Duodenal mucosa (tissue), 2 donors: ENCODE measurements around the gene DAO.

Experiments
- H3K27ac ChIP-seq: one replicate; pipeline ENCODE4 v1.7.0; 2013; ENCODE audit warnings: low read depth, low read length
- H3K27me3 ChIP-seq, 2 donors: one replicate each; pipeline ENCODE4 v1.7.0; 2013; ENCODE audit warnings: low read length in 2 of 2, control low read depth in 1 of 2; ENCODE audit not compliant: insufficient read depth in 2 of 2, control insufficient read depth in 1 of 2
- H3K36me3 ChIP-seq, 2 donors: one replicate each; pipeline ENCODE4 v1.7.0; 2013; ENCODE audit warnings: low read length in 2 of 2, control low read depth in 1 of 2; ENCODE audit not compliant: insufficient read depth in 2 of 2, control insufficient read depth in 1 of 2
- H3K4me1 ChIP-seq, 2 donors: one replicate each; pipeline ENCODE4 v1.7.0; 2013; ENCODE audit warnings: low read length in 2 of 2, control low read depth in 1 of 2; ENCODE audit not compliant: insufficient read depth in 2 of 2, control insufficient read depth in 1 of 2
- H3K4me3 ChIP-seq, 2 donors: one replicate each; pipeline ENCODE4 v1.7.0; 2013; ENCODE audit warnings: low read length in 2 of 2, low read depth in 1 of 2
- H3K9ac ChIP-seq, 2 donors: one replicate each; pipeline ENCODE4 v1.7.0; 2013; ENCODE audit warnings: low read length in 2 of 2, low read depth in 1 of 2
- H3K9me3 ChIP-seq, 2 donors: one replicate each; pipeline ENCODE4 v1.7.0; 2013; ENCODE audit warnings: low read length in 2 of 2, control low read depth in 1 of 2; ENCODE audit not compliant: control insufficient read depth in 1 of 2

The DAO gene

GRCh38 chr12:108935159-108935763 lies 55.4 kb downstream of the DAO start:
- Histone ChIP-seq H3K9ac (no peak overlapping the region), H3K36me3 (no peaks in the 10 kb centered on the region), H3K9me3 (no peaks in the 10 kb centered on the region), H3K4me3 (no peak overlapping the region), H3K27ac (no peak overlapping the region), H3K4me1 (peaks cover 0 to 6% of the 10 kb centered on the region in 2 donors), H3K27me3 (no peaks in the 10 kb centered on the region)

DNA sequence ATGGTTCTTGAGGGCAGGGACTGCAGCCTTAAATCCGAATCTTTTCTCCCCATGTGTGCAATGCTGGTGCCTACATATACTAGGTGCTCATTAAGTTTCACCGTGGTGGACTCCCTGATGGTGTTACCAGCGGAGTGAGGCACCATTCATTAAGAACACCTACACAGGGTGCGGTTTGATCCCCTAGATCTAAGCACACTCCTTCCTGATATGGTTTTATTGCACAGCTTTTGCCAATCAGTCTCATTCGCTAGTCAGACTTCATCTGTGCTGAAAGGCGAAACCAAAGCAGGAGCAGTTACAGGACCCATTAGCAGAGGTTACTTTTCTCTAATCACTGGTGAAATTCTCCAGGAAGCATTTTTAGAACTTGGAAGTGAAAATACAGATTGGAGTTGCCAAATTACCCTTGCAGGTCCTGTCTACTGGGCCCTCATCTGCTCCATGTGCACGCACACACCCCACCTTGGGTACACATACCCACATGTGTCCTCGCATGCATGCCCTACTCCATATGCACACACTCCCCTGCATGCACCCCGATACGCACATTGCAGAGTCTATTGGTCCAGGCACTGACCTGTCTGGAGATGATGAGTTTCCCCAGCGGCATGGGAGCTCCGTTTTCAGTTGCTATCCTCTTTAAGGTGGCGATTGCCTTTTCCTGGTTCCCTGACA lies 58.5 kb downstream of the DAO start:
- Histone ChIP-seq H3K27me3 (no peaks in the 10 kb centered on the region), H3K4me1 (peaks cover 0 to 6% of the 10 kb centered on the region in 2 donors), H3K27ac (no peak overlapping the region), H3K9ac (no peak overlapping the region), H3K4me3 (no peak overlapping the region), H3K9me3 (no peaks in the 10 kb centered on the region), H3K36me3 (no peaks in the 10 kb centered on the region)

DNA sequence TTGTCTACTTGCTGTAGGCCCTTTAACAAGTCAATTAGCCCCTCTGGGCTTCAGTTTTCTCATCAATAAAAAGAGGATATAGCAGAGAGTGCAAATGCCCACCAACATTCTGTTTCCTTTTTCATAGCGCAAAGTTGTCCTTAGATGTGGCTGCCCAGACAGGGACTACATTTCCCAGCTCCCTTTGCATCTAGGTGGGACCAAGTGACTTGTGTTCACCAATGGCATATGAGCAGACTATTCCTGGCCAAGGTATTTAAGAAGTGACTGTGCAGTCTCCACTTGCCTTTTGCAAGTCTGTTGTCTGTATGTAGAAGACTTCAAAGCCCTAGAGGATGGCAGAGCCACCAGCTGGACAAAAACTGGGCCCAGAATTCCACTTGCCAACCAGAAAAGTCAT lies 59.7 kb downstream of the DAO start:
- peaks cover 0 to 6% of the 10 kb centered on the region in 2 donors for H3K4me1 ChIP-seq
- H3K36me3 ChIP-seq: no peaks in the 10 kb centered on the region
- H3K27ac ChIP-seq: no peak overlapping the region
- no peaks in the 10 kb centered on the region for H3K27me3 ChIP-seq
- H3K9ac ChIP-seq: no peak overlapping the region
- H3K4me3 ChIP-seq: no peak overlapping the region
- H3K9me3 ChIP-seq: no peaks in the 10 kb centered on the region

DNA sequence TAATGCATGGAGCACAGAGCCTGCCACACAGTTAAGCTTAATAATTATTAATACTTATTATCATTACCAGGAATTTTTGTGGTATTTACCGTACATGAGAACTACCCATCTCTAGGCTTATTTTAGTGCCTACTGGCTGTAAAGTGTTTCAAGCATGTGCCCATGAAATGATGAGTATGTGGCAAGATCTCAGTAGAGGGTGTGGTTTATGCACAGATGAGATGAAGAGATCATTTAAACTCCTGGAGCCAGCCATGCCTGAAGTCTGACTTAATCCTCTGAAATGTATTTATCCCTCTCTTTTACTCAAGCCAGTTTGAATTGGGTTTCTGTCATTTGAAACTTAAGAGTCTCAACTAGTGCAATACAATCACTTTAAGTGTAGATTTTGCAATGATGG lies 60.2 kb downstream of the DAO start:
- H3K36me3 ChIP-seq: no peaks in the 10 kb centered on the region
- H3K4me1 ChIP-seq: peaks cover 0 to 6% of the 10 kb centered on the region in 2 donors
- no peaks in the 10 kb centered on the region for H3K27me3 ChIP-seq
- no peak overlapping the region for H3K27ac ChIP-seq
- no peaks in the 10 kb centered on the region for H3K9me3 ChIP-seq
- H3K4me3 ChIP-seq: no peak overlapping the region
- H3K9ac ChIP-seq: no peak overlapping the region

GRCh38 chr12:108947097-108947496 lies 67.2 kb downstream of the DAO start:
- Histone ChIP-seq H3K36me3 (no peaks in the 10 kb centered on the region), H3K4me3 (no peak overlapping the region), H3K9ac (no peak overlapping the region), H3K27me3 (no peaks in the 10 kb centered on the region), H3K4me1 (peaks cover 0 to 3% of the 10 kb centered on the region in 2 donors), H3K27ac (no peak overlapping the region), H3K9me3 (peaks cover 0 to 6% of the 10 kb centered on the region in 2 donors)

- H3K4me3 ChIP-seq: no peak overlapping the region
- H3K27me3 ChIP-seq: no peaks in the 10 kb centered on the region
- H3K9ac ChIP-seq: no peak overlapping the region
- no peaks in the 10 kb centered on the region for H3K36me3 ChIP-seq
- peaks cover 0 to 3% of the 10 kb centered on the region in 2 donors for H3K4me1 ChIP-seq
- H3K27ac ChIP-seq: no peak overlapping the region
- peaks cover 0 to 6% of the 10 kb centered on the region in 2 donors for H3K9me3 ChIP-seq
Measured at GRCh38 chr12:108948367-108948766, 68.5 kb downstream of the DAO start.

GRCh38 chr12:108949976-108950375 lies 70.1 kb downstream of the DAO start:
- H3K9me3 ChIP-seq: peaks cover 0 to 6% of the 10 kb centered on the region in 2 donors
- no peak overlapping the region for H3K9ac ChIP-seq
- no peak overlapping the region for H3K27ac ChIP-seq
- no peaks in the 10 kb centered on the region for H3K27me3 ChIP-seq
- peaks cover 0 to 3% of the 10 kb centered on the region in 2 donors for H3K4me1 ChIP-seq
- no peaks in the 10 kb centered on the region for H3K36me3 ChIP-seq
- no peak overlapping the region for H3K4me3 ChIP-seq
